ENCODE results near the gene TSEN2. TPM values are rescaled to one million over a fixed set of nuclear protein-coding genes. Genes with fewer than 3 reads are reported as not detected.

Gene TSEN2
- total and polyA plus RNA-seq, 10 of the 15 experiments (the other 5 are each of a cell fraction or from before 2014, with no cell fraction given): 17.7 to 32.3 (median 24.3) TPM

DNA sequence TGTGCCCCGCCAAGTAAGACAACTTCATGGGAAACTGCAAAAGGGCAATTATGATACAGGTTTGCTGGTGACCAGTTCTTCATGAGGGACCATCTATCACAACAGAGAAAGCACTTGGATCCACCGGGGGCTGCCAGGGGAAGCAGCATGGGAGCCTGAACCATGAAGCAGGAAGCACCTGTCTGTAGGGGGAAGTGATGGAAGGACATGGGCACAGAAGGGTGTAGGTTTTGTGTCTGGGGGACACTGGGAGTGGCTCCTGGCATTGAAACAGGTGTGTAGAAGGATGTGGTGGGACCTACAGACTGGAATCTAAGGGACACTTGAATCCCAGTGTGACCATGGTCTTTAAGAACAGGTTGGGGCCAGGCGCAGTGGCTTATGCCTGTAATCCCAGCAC lies 95.2 kb downstream of the TSEN2 start:
- SMC1A ChIA-PET (ENCODE audit: uncharacterized antibody, unreplicated experiment): interaction anchor here (0.6 kb wide), 1 partner anchor 251 kb away, joined by 3 read pairs; no protein-coding TSS in a partner anchor
- H2AFZ ChIP-seq (ENCODE audit: control insufficient read depth, low read depth, low read length): no peak overlapping the region
- H3K4me1 ChIP-seq (ENCODE audit: control insufficient read depth, insufficient read depth, low read length): no peaks in the 10 kb centered on the region
- peaks cover 26 to 69% of the 10 kb centered on the region in 2 experiments for H3K36me3 ChIP-seq (ENCODE audit: control insufficient read depth in 2 of 2, insufficient read depth in 2 of 2, low read length in 1 of 2)
- FAIRE-seq (no peak), ATAC-seq (no peak), DNase-seq (ENCODE audit: low read depth, low spot score) (no peak)
- no peaks in the 10 kb centered on the region for H3K27me3 ChIP-seq (replicated peaks in 1 of 2; ENCODE audit: control insufficient read depth in 2 of 2, insufficient read depth in 2 of 2, low read length in 1 of 2)
- 84% methylated on average over 3 of the region's 3 CpGs for WGBS (ENCODE audit: insufficient coverage, insufficient replicate concordance, low lambda C conversion rate, missing lambda C conversion rate)
- H3K4me2 ChIP-seq (ENCODE audit: control insufficient read depth, insufficient read depth): no peak overlapping the region
- CTCF ChIA-PET: interaction anchor here (0.7 to 1.2 kb wide), 4 partner anchors 8 to 175 kb away, joined by 3 read pairs; no protein-coding TSS in a partner anchor
- RAD21 ChIA-PET (ENCODE audit: unreplicated experiment): no interaction called here
- H4K20me1 ChIP-seq (ENCODE audit: control insufficient read depth, insufficient read depth): no peaks in the 10 kb centered on the region
- no peaks in the 10 kb centered on the region for H3K79me2 ChIP-seq (ENCODE audit: control insufficient read depth, insufficient read depth, low read length)
- POLR2A ChIA-PET: no interaction called here
- intact Hi-C loops (cut with micrococcal nuclease; ENCODE audit: unreplicated experiment) (no loop called here), in situ Hi-C loops (cut with MboI) (no loop called here)
- no peak overlapping the region for H3K9ac ChIP-seq (ENCODE audit: control insufficient read depth, insufficient read depth, low read length)
- H3K9me3 ChIP-seq (replicated peaks; ENCODE audit: control insufficient read depth, insufficient read depth, low read length): no peaks in the 10 kb centered on the region; the same call in 2 of the 3 replicates
- BruUV-seq (replicated peaks): no TSS peak
- TF ChIP-seq, protein P1, sequence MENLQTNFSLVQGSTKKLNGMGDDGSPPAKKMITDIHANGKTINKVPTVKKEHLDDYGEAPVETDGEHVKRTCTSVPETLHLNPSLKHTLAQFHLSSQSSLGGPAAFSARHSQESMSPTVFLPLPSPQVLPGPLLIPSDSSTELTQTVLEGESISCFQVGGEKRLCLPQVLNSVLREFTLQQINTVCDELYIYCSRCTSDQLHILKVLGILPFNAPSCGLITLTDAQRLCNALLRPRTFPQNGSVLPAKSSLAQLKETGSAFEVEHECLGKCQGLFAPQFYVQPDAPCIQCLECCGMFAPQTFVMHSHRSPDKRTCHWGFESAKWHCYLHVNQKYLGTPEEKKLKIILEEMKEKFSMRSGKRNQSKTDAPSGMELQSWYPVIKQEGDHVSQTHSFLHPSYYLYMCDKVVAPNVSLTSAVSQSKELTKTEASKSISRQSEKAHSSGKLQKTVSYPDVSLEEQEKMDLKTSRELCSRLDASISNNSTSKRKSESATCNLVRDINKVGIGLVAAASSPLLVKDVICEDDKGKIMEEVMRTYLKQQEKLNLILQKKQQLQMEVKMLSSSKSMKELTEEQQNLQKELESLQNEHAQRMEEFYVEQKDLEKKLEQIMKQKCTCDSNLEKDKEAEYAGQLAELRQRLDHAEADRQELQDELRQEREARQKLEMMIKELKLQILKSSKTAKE (IDR thresholded peaks at IDR 0.05; ENCODE audit: low read depth, poor library complexity, severe bottlenecking): no peak
- no peak for TF ChIP-seq RAD21 (IDR thresholded peaks at IDR 0.05; ENCODE audit: insufficient read depth, low read depth, low read length)
- TF ChIP-seq, protein P2, sequence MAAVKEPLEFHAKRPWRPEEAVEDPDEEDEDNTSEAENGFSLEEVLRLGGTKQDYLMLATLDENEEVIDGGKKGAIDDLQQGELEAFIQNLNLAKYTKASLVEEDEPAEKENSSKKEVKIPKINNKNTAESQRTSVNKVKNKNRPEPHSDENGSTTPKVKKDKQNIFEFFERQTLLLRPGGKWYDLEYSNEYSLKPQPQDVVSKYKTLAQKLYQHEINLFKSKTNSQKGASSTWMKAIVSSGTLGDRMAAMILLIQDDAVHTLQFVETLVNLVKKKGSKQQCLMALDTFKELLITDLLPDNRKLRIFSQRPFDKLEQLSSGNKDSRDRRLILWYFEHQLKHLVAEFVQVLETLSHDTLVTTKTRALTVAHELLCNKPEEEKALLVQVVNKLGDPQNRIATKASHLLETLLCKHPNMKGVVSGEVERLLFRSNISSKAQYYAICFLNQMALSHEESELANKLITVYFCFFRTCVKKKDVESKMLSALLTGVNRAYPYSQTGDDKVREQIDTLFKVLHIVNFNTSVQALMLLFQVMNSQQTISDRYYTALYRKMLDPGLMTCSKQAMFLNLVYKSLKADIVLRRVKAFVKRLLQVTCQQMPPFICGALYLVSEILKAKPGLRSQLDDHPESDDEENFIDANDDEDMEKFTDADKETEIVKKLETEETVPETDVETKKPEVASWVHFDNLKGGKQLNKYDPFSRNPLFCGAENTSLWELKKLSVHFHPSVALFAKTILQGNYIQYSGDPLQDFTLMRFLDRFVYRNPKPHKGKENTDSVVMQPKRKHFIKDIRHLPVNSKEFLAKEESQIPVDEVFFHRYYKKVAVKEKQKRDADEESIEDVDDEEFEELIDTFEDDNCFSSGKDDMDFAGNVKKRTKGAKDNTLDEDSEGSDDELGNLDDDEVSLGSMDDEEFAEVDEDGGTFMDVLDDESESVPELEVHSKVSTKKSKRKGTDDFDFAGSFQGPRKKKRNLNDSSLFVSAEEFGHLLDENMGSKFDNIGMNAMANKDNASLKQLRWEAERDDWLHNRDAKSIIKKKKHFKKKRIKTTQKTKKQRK (IDR thresholded peaks at IDR 0.05; ENCODE audit: low read depth, low read length): no peak
- TF ChIP-seq ZNF207 (IDR thresholded peaks at IDR 0.05; ENCODE audit: borderline replicate concordance): no peak
- TF ChIP-seq CEBPB (IDR thresholded peaks at IDR 0.05; ENCODE audit: borderline replicate concordance in 1 of 2, low read depth in 2 of 2, low read length in 2 of 2): no peak
- TF ChIP-seq, protein P3, sequence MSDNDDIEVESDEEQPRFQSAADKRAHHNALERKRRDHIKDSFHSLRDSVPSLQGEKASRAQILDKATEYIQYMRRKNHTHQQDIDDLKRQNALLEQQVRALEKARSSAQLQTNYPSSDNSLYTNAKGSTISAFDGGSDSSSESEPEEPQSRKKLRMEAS (IDR thresholded peaks at IDR 0.05; ENCODE audit: low read depth, low read length): no peak
- TF ChIP-seq WRNIP1 (IDR thresholded peaks at IDR 0.05; ENCODE audit: borderline replicate concordance, low read depth, low read length): no peak
- TF ChIP-seq TAF1 (IDR thresholded peaks at IDR 0.05; ENCODE audit: borderline replicate concordance, low read depth, low read length): no peak
- no peak for TF ChIP-seq NR2C1 (IDR thresholded peaks at IDR 0.05)
- no peak for TF ChIP-seq ZSCAN29 (IDR thresholded peaks at IDR 0.05)
- TF ChIP-seq NR2F1 (conservative IDR thresholded peaks at IDR 0.05): no peak
- no peak for TF ChIP-seq FOS (IDR thresholded peaks at IDR 0.05; ENCODE audit: borderline replicate concordance, extremely low read depth, insufficient read length)
- no peak for TF ChIP-seq RCOR1 (conservative IDR thresholded peaks at IDR 0.05; ENCODE audit: low read depth, low read length)
- no peak for TF ChIP-seq SRF (IDR thresholded peaks at IDR 0.05; ENCODE audit: low read depth in 2 of 2, low read length in 2 of 2)
- no peak for TF ChIP-seq NBN (IDR thresholded peaks at IDR 0.05)
- no peak for TF ChIP-seq KLF5 (IDR thresholded peaks at IDR 0.05; ENCODE audit: partially characterized antibody)
- H3K27ac ChIP-seq (ENCODE audit: control insufficient read depth, insufficient read depth): no peak overlapping the region
- no peak overlapping the region for H3K4me3 ChIP-seq
